ENCODE results near the gene WAPL.

The WAPL gene

DNA sequence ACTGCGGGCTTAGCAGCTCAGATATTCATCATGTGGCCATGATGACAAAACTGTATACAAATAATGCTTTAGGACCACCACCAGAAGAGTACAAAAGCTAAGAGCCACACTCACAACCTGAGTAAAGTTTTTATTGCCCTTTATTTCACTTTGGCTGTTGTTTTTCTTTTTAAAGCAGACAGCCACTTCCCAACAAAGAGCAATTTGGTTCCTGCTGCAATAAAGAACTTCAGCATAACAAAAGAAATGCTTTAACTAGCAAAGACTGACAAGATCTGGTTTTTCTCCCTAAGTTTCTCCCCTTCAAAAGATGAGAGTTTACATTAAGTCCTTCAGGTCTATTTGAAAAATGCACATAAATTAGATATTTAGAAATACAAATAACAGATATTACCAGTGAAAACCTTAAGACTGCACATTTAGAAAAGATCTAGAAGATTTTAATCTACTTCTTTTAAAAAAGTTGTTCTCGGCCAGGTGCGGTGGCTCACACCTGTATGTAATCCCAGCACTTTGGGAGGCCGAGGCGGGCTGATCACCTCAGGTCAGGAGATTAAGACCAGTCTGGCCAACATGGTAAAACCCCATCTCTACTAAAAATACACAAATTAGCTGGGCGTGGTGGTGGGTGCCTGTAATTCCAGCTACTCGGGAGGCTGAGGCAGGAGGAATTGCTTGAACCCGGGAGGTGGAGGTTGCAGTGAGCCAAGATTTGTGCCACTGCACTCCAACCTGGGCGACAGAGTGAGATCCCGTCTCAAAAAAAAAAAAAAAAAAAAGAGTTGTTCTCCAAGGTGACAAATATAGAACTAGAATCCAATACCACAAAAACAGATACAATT, 59.4 kb downstream of the WAPL start:
- DNase-seq: no peak

DNA sequence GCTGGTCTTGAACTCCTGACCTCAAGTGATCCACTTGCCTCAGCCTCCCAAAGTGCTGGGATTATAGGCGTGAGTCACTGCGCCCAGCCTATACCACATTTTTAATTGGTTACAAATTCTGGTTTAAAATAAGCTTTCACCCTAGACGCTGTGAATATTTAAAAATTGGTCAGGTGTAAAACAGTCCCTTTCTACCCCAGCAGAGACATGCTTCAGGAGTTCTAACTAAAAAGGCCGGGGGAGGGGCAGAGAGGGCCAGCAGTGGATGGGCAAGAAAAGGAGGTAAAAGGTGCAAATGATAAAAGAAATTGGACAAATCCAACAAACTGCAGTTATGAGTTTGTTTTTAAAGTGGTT, 70.0 kb downstream of the WAPL start:
- no peak for DNase-seq

DNA sequence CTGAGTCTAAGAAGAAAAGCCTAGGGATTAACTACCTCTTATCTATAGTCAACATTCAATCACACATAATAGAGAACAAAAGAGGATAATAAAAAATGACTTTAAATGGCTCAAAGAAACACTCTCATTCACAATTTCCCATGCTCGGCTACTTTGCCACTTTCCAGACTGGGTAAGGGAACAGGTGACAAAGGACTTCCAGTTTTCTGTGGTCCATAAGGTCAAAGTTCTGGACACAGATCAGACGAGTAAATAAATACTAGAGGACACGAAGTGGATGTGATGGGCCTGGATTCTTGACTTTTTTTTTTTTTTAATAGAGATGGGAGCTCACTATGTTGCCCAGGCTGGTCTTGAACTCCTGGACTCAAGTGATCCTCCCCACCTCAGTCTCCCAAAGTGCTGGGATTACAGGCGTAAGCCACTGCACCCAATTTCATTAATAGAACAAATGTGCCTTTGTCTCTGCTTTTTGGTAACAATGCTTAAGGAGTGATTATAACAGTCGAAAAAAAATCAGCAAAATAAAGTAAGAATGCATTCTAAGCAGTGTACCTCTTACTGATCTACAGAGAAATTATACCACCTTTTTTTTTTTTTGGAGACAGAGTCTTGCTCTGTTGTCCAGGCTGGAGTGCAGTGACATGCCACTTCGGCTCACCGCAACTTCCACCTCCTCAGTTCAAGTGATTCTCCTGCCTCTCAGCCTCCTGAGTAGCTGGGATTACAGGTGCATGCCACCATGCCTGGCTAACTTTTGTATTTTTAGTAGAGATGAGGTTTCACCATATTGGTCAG, 70.6 kb downstream of the WAPL start:
- no peak for DNase-seq

DNA sequence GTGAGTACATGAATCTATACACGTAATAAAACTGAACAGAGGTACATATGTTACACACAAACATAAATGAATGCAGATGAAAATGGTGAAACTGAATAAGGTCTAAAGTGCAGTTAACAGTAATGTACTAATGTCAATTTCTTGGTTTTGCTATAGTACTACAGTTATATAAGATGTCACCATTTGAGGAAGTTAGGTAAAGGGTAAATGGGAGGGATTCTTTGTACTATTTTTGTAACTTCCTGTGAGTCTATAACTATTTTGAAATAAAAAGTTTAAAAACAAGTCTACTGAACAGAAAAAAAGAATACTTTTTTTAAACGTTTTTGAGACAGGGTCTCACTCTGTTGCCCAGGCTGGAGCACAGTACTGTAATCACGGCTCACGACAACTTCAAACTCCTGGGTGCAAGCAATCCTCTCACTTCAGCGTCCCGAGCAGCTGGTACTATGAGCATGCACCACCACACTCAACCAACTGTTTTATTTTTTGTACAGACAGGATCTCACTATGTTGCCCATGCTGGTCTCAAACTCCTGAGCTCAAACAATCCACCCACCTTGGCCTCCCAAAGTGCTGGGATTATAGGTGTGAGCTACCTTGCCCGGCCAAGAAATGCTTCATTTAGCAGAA, 71.5 kb downstream of the WAPL start:
- DNase-seq: no peak

DNA sequence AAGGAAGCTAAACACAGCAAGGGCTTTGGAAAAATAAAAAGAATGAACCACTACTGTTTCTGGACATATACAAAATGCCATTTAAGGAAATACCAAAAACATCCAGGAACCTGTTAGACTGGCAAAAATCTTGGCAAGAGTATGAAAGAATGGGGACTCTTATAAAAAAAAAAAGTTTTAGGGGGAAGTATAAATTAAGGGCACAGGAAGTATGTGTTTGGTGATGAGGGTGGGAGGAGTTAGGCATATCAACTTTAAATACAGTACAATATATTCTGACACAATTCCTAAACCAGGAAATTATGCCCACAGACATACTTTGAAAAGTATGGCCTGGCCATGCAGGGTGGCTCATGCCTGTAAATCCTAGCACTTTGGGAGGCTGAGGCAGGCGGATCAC, 74.2 kb downstream of the WAPL start:
- no peak for DNase-seq

DNA sequence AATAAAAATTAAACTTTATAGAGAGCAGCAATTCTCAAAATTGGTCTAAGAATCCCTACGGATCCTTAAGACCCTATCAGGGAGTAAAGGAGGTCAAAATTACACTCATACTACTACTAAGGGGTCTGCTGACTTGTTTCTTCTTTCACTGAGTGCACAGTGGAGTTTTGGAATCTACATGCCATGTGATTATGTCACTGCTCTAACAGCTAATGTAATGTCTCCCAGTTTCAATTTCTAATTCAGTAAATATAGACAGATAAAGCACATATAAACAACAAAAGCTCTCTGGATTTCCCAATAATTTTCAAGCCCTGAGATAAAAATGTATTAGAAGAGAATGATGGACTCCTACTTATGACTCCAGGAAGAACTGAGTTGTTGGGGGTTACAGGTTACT, 74.6 kb downstream of the WAPL start:
- no peak for DNase-seq

DNA sequence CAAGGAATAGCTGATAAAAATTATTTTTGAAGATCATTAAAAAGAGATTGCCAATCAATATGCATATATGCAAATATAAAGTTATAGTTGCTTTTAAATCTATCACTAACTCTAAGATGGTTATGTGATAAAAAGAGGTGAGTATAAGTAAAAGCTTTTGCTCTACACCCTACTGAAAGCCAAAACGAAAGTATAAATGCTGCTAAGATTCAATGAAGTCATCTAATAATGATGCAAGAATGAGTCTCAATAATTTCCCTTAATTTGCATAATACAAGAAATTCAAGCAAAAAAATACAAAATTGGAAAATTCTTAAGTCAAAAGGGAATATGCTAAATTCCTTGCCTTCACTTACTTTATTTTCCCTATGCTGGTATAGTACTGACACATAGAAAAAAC, 75.2 kb downstream of the WAPL start:
- no peak for DNase-seq

DNA sequence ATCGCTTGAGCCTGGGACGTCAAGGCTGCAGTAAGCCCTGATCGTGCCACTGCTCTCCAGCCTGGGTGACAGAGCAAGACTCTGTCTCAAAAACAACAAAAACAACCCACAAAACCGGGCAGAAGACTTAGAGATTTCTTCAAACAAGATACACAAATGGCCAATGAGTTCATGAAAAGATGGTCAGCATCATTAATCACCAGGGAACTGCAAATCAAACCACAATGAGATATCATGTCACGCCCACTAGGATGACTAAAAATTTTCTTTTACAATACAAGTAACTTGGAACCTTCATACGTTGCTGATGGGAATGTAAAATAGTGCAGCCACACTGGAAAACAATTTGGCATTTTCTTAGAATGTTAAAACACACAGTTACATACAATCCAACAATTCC, 77.7 kb downstream of the WAPL start:
- DNase-seq: no peak

DNA sequence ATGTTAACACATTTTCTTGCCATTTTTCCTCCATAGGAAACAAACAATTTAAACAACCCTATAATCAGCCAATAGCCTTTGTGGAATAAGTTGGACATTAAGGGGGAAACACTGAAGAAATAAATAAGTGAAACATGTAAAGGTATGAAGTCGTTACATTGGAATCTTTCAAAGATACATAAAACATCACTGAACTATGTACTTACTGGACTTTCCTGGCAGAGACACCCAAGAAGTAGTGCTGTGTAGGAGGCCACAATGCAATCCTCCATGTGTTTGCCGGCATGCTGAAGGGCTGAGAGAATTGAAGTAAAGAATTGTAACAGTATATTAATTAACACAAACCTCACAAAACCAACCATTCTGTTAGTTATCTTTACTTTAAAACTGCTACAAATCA, 78.5 kb downstream of the WAPL start:
- no peak for DNase-seq

DNA sequence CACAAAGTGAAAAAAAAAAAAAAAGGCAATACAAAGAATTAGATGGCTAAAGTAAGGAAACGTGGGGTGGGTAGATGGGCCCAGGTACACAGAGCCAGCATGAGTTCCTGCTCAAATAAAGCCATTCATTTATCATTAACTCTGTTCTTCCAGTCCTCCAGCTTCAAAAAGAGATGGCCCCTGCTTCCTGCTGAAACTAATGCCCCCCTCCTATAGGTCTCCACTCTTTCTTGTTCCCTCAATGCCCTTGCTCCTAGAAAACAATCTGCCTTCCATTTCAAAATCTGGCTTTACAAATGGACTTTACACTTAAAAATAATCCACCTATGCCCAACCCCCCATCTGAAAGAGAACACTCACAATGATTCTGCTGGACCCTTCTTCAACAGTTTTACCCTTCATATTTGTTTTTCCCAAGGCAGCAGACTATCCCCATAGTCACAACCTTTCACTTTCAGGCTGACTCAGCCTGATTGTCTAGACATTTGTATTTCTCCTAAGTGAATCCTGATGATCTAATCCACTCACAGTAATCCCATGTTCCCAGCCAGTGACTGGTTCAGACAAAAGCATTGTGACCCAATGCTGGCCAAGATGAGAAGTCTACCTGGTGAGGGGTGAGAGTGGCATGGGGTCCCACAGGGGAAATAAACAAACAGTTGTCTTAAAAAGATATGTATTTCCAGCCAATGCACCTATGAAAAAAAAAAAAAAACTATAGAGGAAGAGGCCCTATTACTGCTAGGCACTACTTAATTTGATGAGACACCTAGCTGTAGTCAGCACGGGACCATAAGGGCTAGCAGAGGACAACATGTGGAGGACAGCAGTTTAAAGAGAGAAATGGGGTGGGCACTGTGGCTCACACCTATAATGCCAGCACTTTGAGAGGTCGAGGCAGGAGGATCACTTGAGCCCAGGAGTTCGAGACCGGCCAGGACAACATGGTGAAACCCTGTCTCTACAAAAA, 80.4 kb downstream of the WAPL start:
- DNase-seq: no peak

DNA sequence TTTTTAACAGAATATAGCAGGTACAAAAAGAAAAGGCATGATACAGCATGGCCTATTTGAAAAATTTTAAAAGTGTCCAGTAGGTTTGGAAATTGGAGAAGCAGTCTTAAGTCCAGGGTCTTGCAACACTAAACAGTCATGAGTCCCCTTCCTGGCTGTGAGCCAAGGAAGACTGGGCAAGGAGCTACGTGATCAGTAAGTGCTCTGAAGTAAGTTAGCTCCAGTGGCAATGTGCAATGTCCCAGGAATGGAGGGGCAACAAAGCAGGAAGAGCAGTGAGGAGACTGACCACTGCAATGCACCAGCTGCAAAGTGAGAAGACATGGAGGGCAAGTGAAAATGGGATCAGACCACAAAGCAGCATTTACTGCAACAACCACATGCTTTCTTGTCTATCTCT, 82.0 kb downstream of the WAPL start:
- no peak for DNase-seq

DNA sequence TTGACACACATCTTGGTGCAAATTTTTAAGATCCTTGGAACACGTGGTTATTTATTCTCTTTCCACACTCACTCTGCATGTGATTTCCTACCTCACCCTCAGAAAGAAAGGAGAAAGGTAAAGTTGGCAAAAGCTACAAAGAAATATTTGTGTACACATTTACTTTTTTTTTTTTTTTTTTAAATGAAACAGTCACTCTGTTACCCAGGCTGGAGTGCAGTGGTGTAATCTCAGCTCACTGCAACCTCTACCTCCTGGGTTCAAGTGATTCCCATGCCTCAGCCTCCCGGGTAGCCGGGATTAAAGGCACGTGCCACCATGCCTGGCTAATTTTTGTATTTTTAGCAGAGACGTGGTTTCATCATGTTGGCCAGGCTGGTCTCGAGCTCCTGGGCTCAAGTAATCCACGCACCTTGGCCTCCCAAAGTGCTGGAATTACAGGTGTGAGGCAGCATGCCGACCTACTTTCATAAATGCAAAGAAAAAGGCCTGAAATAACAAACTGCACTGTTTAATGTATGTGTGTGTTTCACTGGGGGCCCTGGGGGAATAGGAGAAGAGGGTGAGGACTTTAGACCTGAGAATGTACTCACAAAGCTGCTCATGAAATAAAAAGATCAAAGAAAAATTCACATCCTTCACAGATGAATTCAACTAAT, 83.4 kb downstream of the WAPL start:
- DNase-seq: no peak

DNA sequence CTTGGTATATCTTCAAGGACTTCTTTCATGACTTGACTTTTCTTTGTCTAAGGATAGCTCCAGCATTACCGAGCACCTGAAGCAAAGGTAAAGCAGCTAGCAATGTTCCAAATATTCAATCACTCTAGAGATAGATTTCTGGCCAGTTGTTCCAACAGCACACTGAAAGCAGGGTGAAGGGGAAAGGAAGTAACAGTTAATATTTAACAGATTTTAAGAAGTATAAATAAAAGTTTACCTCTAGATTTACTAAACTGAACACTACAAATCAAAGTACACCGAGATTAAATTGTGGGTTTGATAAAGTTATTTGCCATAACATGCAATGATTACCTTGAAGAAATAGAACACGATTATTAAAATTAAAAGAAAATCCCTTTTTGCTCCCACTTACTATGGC, 84.1 kb downstream of the WAPL start:
- no peak for DNase-seq

DNA sequence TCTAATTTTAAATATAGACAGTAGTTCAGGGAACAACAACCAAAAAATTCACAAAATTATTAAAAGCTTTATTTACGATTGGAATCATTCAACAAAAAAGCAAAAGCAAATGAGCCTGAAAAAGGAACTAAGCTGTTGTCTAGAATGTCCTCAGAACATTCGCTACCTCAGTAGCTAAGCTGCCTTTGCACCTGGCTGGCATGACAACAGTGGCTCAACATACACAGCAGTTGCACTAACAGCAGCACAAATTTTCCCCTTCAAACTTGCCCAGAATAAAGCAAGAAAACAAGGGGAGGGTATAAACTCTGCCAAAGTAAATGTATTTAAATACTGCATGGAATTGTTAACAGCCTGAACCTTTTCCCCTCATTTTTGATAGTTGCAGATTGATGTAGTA, 84.6 kb downstream of the WAPL start:
- DNase-seq: no peak

DNA sequence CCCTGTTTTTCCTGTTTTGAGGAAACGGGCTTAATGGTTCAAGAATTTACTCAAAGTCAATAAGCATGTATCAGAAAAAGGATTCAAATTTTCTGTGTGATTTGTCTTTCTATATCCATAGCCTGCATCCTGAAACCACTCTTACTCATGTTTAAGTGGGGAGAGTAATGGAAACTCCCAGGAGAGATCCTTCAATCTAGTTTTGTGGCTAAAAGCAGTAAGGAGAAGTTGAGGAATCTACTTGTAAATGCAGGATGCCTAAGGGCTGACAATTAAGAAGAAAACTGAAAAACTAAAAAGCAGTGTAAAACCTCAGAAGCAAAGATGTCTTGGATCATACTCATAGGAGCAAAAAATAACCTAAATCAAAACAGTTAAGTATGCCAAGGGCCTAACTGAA, 86.9 kb downstream of the WAPL start:
- DNase-seq: no peak

DNA sequence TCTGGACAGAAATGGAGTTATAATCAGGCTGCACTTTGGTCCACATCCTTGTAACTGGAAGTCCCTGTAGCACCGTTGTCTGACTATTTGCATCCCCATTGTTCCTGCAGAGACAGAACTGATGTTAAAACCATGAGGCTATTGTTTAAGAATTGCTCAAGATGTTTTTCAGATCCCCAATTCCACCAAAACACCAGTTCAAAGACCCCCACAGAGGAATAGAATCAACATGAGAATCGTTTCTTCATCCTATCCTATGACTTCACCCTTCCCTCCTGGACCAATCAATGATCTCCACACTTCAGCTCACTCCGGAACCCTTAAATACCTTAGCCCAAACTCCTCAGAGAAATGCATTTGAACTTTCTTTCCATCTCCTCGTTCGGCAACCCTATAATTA, 97.9 kb downstream of the WAPL start:
- no peak for DNase-seq

DNA sequence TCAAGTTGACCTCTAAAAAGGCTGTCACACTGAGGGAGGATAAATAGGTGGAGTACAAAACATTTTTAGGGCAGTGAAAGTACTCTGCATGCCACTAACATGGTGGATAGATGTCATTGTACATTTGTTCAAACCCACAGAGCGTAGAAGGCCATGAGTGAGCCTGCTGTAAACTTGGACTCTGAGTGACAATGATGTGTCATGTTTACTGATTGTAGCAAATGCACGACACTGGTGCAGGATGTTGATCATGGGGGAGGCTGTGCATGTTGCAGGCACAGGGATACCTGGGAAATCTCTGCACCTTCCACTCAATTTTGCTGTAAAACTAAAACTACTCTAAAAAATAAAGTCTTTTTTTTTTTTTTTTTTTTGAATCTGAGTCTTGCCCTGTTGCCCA, 102.5 kb downstream of the WAPL start:
- DNase-seq: no peak

DNA sequence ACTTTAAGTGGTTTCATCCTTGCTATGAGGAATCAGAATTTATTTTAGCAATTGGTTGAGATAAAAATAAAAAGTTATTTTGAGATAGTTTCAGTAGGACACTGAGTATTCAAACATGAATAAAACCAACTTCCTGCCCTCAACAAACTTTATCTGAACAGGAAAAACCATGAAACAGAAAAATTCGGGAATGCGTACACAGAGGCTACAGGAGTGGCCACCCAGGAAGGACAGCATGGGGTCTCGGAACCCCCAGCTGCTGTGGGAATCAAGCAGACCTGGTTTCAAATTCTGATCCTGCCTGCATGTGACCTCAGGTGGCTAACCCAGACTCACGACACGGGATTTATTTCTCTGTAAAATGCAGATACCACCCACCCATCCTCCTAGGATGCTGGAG, 106.0 kb downstream of the WAPL start:
- no peak for DNase-seq

DNA sequence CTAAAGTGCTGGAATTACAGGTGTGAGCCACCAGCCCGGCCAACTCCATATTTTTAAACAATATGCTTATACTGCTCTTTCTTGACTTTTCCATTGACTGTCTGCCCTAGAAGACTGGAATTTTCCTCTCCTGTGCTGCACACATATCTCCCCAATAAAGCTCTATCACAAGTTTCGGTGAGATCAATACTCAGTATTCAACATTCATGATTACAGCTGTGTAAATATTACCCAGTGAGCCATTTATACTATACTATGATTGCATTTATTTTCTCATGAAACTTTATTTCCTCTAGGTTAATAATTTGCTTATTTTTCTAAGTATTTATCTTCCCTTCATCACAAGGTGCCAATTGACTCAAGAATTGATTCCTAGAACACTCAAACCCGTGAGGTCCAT, 106.5 kb downstream of the WAPL start:
- no peak for DNase-seq

DNA sequence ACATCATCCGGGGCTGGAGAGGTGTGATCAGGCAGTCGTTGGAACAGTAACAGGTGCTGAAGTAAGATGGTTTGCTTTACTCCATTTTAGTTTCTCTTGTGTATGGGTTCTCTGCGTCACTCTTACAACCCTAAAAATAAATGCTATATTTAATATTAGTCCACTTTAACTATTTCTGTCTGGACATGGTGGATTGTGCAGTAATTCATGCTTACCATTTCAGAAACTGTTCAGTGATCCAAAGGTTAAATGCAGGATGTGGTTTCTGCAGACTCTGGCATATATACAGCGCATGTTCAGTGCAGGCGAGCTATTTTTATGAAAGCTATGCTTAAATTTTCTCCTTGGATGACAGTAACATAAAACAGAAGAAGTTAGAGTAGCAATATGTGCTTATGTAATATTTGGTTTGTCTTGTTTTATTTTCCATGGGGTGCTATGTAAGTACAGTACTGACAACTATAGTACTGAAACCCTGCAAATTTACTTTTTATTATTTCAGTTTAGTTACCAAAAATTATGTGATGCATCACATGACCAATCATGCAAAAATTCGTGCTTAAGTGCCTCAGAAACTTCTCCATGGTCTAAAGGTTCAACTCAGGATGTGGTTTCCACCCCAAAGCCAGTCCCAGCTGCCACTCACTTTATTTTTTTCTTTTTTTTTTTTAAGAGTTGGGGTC, 108.4 kb downstream of the WAPL start:
- DNase-seq: peak; percentile 72

DNA sequence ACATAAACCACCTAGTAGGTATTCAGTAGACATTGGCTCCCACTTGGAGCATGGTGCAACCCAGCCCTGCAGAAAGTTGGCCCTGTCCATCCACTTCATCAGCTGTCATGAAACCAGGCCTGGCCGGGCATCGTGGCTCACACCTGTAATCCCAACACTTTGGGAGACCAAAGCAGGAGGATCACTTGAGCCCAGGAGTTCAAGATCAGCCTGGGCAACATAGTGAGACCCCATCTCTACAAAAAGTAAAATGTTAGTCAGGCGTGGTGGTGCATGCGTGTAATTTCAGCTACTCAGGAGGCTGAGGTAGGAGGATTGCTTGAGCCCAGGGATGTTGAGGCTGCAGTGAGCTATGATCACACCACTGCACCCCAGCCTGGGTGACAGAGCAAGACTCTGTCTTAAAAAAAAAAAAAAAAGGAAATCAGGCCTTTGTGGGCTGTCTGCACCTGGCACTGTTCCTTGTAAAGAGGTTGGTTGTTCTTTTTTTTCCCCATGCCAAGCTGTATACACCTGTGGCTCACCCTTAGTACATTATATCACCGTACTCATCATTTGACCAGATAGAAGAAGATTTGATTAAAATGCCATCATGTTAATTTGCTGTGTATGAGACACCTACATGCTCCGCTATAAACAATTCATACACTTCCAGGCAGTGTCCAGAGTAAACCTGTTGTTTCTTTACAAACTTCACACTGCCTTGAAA, 109.6 kb downstream of the WAPL start:
- DNase-seq: peak; percentile 66

All from RPMI8226 (cell line).